ENCODE measurements around the gene UBE2D2. TPM values are rescaled to one million over a fixed set of nuclear protein-coding genes. Genes with fewer than 3 reads are reported as not detected.
A peak's percentile ranks its signal among the peaks of the same experiment; 100 is the strongest.

Gene UBE2D2
- polyA plus RNA-seq, 1 donor from 2014 or later: 118 TPM

GRCh38 chr5:139517683-139518564 lies 43.2 kb upstream of the UBE2D2 start:
- Histone ChIP-seq H3F3A (ENCODE audit: insufficient read depth, low read length, poor library complexity, severe bottlenecking) (no peaks in the 10 kb centered on the region), H3K9ac (ENCODE audit: low read length) (peak overlapping the region; percentile 50), H2AFZ (ENCODE audit: low read depth, low read length) (peak overlapping the region; percentile 63), H3K27ac (ENCODE audit: low read length) (peak overlapping the region; percentile 30), H3K9me2 (ENCODE audit: insufficient read depth, low read length) (no peaks in the 10 kb centered on the region), H3K79me2 (replicated peaks; ENCODE audit: insufficient read depth, low read length) (no peaks in the 10 kb centered on the region), H3K36me3 (ENCODE audit: insufficient read depth, low read length) (no peaks in the 10 kb centered on the region), H3K4me2 (ENCODE audit: low read length) (no peak overlapping the region), H3K27me3 (ENCODE audit: insufficient read depth, low read depth, low read length) (no peaks in the 10 kb centered on the region), H3K9me3 (ENCODE audit: low read length) (no peaks in the 10 kb centered on the region), H4K20me1 (ENCODE audit: insufficient read depth) (no peaks in the 10 kb centered on the region), H3K4me3 (ENCODE audit: low read length) (peak overlapping the region; percentile 58)
- TF ChIP-seq RAD21 (conservative IDR thresholded peaks at IDR 0.05): peak; percentile 55
- no peak for TF ChIP-seq REST (IDR thresholded peaks at IDR 0.05; ENCODE audit: borderline replicate concordance)
- TF ChIP-seq MXI1 (conservative IDR thresholded peaks at IDR 0.05; ENCODE audit: poor library complexity, severe bottlenecking): peak; percentile 24
- TF ChIP-seq POLR2AphosphoS5 (IDR thresholded peaks at IDR 0.05): no peak
- peak; percentile 83 for TF ChIP-seq CTCF (IDR thresholded peaks at IDR 0.05; ENCODE audit: poor library complexity, severe bottlenecking)
- peak; percentile 66 for TF ChIP-seq SMC3 (conservative IDR thresholded peaks at IDR 0.05; ENCODE audit: poor library complexity)

- TF ChIP-seq MXI1 (conservative IDR thresholded peaks at IDR 0.05; ENCODE audit: poor library complexity, severe bottlenecking) (no peak), CTCF (IDR thresholded peaks at IDR 0.05; ENCODE audit: poor library complexity, severe bottlenecking) (no peak)
- Histone ChIP-seq H3K4me3 (ENCODE audit: low read length) (no peak overlapping the region), H3K9me3 (ENCODE audit: low read length) (no peaks in the 10 kb centered on the region), H3K4me2 (ENCODE audit: low read length) (no peak overlapping the region), H3F3A (ENCODE audit: insufficient read depth, low read length, poor library complexity, severe bottlenecking) (no peaks in the 10 kb centered on the region), H3K27me3 (ENCODE audit: insufficient read depth, low read depth, low read length) (no peaks in the 10 kb centered on the region), H3K79me2 (replicated peaks; ENCODE audit: insufficient read depth, low read length) (no peaks in the 10 kb centered on the region), H4K20me1 (ENCODE audit: insufficient read depth) (no peaks in the 10 kb centered on the region), H3K9ac (ENCODE audit: low read length) (no peak overlapping the region), H3K27ac (ENCODE audit: low read length) (no peak overlapping the region), H3K9me2 (ENCODE audit: insufficient read depth, low read length) (no peaks in the 10 kb centered on the region), H3K36me3 (ENCODE audit: insufficient read depth, low read length) (no peaks in the 10 kb centered on the region), H2AFZ (ENCODE audit: low read depth, low read length) (no peak overlapping the region)
Measured at GRCh38 chr5:139523635-139524445, 37.3 kb upstream of the UBE2D2 start.
